HG03060 (cell line): ENCODE measurements around the gene SLC9A9.
"Not testable (repeated sequence)": the region's sequence is repeated elsewhere in the genome, so short reads cannot be mapped to it uniquely, and the experiment has no call there.

Experiments
- ATAC-seq: cut with Tn5 transposase; IDR thresholded peaks from one replicate; pipeline ENCODE4 v1.9.1; 2021; ENCODE audit warnings: low read depth, moderate number of reproducible peaks; ENCODE audit not compliant: unreplicated experiment

The SLC9A9 gene

GRCh38 chr3:143811602-143812001, 36.7 kb downstream of the SLC9A9 start:
- no peak for ATAC-seq

GRCh38 chr3:143810953-143811265, 37.4 kb downstream of the SLC9A9 start:
- ATAC-seq, result no peak

- no peak for ATAC-seq
Observed at GRCh38 chr3:143810166-143810952, 37.9 kb downstream of the SLC9A9 start.

GRCh38 chr3:143809121-143809621, 39.1 kb downstream of the SLC9A9 start:
- ATAC-seq, result no peak

- no peak for ATAC-seq
Observed at GRCh38 chr3:143808030-143808429, 40.2 kb downstream of the SLC9A9 start.

GRCh38 chr3:143806038-143806437, 42.2 kb downstream of the SLC9A9 start:
- ATAC-seq, result no peak

GRCh38 chr3:143805476-143805875, 42.8 kb downstream of the SLC9A9 start:
- ATAC-seq, result not testable (repeated sequence)

GRCh38 chr3:143801046-143801445, 47.2 kb downstream of the SLC9A9 start:
- ATAC-seq, result not testable (repeated sequence)

- not testable (repeated sequence) for ATAC-seq
Observed at GRCh38 chr3:143798151-143798550, 50.1 kb downstream of the SLC9A9 start.

GRCh38 chr3:143795874-143796273, 52.4 kb downstream of the SLC9A9 start:
- no peak for ATAC-seq

GRCh38 chr3:143794793-143795462, 53.3 kb downstream of the SLC9A9 start:
- no peak for ATAC-seq

GRCh38 chr3:143793971-143794370, 54.3 kb downstream of the SLC9A9 start:
- no peak for ATAC-seq

- ATAC-seq, result no peak
Observed at GRCh38 chr3:143791386-143791785, 56.9 kb downstream of the SLC9A9 start.

- ATAC-seq, result no peak
Observed at GRCh38 chr3:143786219-143787191, 61.8 kb downstream of the SLC9A9 start.

- ATAC-seq, result no peak
Observed at GRCh38 chr3:143784446-143784845, 63.8 kb downstream of the SLC9A9 start.

- ATAC-seq, result no peak
Observed at GRCh38 chr3:143783851-143784370, 64.4 kb downstream of the SLC9A9 start.

- peak; percentile 81 for ATAC-seq
Observed at GRCh38 chr3:143775459-143775858, 72.8 kb downstream of the SLC9A9 start.

- ATAC-seq, result no peak
Observed at GRCh38 chr3:143771939-143772338, 76.3 kb downstream of the SLC9A9 start.

GRCh38 chr3:143771258-143771657, 77.0 kb downstream of the SLC9A9 start:
- no peak for ATAC-seq

GRCh38 chr3:143770391-143770790, 77.9 kb downstream of the SLC9A9 start:
- no peak for ATAC-seq

- no peak for ATAC-seq
Observed at GRCh38 chr3:143769616-143770015, 78.7 kb downstream of the SLC9A9 start.
